HL-60/S4 (cell line): ENCODE results near the gene ZC3H12A.

Experiments
- in situ Hi-C: fragments of 300-500 bp; cut with MboI; formaldehyde crosslinking; loops from 2 replicates; pipeline ENCODE4 v1.14.3; 2022; ENCODE audit warnings: low sequenced_read_pairs

Gene ZC3H12A

GRCh38 chr1:37453647-37454046 lies 20.7 kb upstream of the ZC3H12A start:
- in situ Hi-C loops, result loop anchor here (10.0 kb wide), 1 partner anchor 231 kb away; no protein-coding TSS in a partner anchor

GRCh38 chr1:37455516-37455915 lies 18.9 kb upstream of the ZC3H12A start:
- in situ Hi-C loops, result loop anchor here (10.0 kb wide), 1 partner anchor 229 kb away; no protein-coding TSS in a partner anchor

GRCh38 chr1:37456614-37457013 lies 17.8 kb upstream of the ZC3H12A start:
- in situ Hi-C loops, result loop anchor here (10.0 kb wide), 1 partner anchor 228 kb away; no protein-coding TSS in a partner anchor

GRCh38 chr1:37458551-37458950 lies 15.8 kb upstream of the ZC3H12A start:
- in situ Hi-C loops, result loop anchor here (10.0 kb wide), 1 partner anchor 226 kb away; no protein-coding TSS in a partner anchor

GRCh38 chr1:37461698-37462436 lies 12.5 kb upstream of the ZC3H12A start:
- in situ Hi-C loops, result no loop called here

- in situ Hi-C loops, result no loop called here
Observed at GRCh38 chr1:37464443-37464842, 9.9 kb upstream of the ZC3H12A start.

- in situ Hi-C loops, result no loop called here
Observed at GRCh38 chr1:37465593-37466517, 8.5 kb upstream of the ZC3H12A start.

GRCh38 chr1:37468037-37468436 lies 6.3 kb upstream of the ZC3H12A start:
- in situ Hi-C loops, result no loop called here

- in situ Hi-C loops, result no loop called here
Observed at GRCh38 chr1:37469386-37469785, 5.0 kb upstream of the ZC3H12A start.

GRCh38 chr1:37471345-37472231 lies 2.8 kb upstream of the ZC3H12A start:
- in situ Hi-C loops, result no loop called here

GRCh38 chr1:37472281-37472680 lies 2.1 kb upstream of the ZC3H12A start:
- in situ Hi-C loops, result no loop called here

GRCh38 chr1:37472994-37473393 lies 1.4 kb upstream of the ZC3H12A start:
- in situ Hi-C loops, result no loop called here

GRCh38 chr1:37473431-37474045 lies 842 bp upstream of the ZC3H12A start:
- in situ Hi-C loops, result no loop called here

GRCh38 chr1:37474697-37475379 lies 458 bp downstream of the ZC3H12A start:
- in situ Hi-C loops, result no loop called here

- in situ Hi-C loops, result no loop called here
Observed at GRCh38 chr1:37475380-37476086, 1.2 kb downstream of the ZC3H12A start.

- in situ Hi-C loops, result no loop called here
Observed at GRCh38 chr1:37476087-37476452, 1.7 kb downstream of the ZC3H12A start.

- in situ Hi-C loops, result no loop called here
Observed at GRCh38 chr1:37476460-37477197, 2.2 kb downstream of the ZC3H12A start.

GRCh38 chr1:37477198-37477931 lies 3.0 kb downstream of the ZC3H12A start:
- in situ Hi-C loops, result no loop called here
